ENCODE results near the gene CTDSP1.

CTDSP1 gene, protein sequence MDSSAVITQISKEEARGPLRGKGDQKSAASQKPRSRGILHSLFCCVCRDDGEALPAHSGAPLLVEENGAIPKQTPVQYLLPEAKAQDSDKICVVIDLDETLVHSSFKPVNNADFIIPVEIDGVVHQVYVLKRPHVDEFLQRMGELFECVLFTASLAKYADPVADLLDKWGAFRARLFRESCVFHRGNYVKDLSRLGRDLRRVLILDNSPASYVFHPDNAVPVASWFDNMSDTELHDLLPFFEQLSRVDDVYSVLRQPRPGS

GRCh38 chr2:218399391-218400166 lies at the start of gene CTDSP1:
CTDSP1 (plus strand) TSS chr2:218399868; CDS start chr2:218400091, 223 bp downstream.
- peak; percentile 97 for DNase-seq (ENCODE audit: low read depth)

- no peak for DNase-seq (ENCODE audit: low read depth)
Measured at GRCh38 chr2:218354045-218354444, 45.6 kb upstream of the CTDSP1 start.

DNA sequence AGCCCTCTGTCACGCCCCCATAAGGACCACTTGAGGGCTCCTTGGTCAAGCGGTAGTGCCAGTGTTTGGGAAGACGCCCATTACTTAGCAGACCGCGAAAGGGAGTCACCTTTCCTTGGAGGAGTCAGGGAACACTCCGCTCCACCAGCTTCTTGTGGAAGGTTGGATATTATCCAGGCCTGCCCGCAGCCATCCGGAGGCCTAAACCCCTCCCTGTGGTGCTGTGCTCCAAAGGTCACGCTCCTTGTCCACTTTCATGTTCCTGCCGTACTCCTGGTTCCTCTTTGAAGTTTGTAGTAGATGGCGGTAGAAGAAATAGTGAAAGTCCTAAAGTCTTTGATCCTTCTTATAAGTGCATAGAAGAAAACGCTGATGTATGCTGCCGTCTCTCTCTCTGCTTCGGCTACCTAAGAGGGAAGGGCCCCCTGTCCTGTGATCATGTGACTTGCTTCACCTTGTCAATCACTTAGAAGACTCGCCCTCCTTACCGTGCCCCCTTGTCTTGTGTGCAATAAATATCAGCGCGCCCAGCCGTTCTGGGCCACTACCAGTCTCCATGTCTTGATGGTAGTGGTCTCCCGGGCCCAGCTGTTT lies 44.7 kb upstream of the CTDSP1 start:
- DNase-seq (ENCODE audit: low read depth): peak; percentile 78

DNA sequence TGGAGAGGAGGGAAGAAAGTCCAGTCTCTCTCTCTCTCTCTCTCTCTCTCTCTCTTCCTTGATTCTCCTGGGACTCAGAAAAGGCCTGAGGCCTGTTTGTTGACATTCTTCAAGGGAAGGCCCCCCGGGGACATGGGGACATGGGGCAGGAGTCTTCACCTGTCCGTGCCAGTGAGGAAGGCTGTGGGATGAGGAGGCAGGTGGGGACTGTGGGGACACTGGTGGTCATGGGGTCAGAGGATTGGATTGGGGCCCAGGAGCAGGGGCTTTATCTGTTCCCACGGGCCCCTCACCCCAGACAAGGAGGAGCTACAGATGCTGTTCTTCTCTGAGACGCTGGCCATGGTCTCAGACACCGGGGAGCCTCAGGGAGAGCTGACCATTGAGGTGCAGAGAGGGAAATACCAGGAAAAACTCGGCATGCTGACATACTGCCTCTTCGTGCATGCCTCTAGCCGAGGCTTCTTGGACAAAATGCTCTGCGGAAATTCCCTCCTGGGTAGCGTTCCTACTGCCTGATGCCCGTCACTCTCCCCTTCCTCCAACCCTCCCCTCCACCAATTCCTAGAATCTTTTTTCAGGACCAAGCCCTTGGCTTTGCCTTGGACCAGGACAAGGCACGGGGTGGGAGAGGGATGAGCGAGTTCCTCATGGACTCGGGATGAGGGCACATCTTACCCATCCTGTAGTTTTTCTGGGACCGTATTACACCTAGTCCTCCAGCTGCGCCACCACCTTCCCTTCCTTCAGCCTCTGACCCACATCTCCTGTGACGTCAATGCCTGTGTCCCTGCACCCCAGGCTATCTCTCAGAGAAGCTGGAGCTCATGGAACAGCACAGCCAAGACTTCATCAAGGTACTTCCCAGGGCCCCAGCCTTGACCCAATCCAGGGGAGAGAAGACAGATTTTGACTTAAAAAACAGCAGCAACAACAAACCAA lies 42.2 kb upstream of the CTDSP1 start:
- DNase-seq (ENCODE audit: low read depth): peak; percentile 27

DNA sequence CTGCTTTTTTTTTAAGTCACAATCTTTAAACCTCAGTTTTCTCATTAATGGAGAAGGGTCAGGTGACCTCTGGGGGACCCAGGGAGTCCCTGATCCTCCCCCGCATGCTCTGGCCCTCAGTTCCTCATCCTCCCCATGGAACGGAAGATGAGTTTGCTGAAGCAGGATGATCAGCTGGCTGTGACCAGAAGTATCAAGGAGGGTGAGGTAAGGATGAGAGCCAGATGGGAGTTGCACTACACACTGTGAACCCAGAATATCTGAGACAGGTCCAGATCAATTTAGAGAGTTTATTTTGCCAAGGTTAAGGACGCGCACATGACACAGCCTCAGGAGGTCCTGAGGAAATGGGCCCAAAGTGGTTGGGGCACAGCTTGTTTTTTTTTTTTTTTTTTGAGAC lies 39.2 kb upstream of the CTDSP1 start:
- DNase-seq (ENCODE audit: low read depth): no peak

DNA sequence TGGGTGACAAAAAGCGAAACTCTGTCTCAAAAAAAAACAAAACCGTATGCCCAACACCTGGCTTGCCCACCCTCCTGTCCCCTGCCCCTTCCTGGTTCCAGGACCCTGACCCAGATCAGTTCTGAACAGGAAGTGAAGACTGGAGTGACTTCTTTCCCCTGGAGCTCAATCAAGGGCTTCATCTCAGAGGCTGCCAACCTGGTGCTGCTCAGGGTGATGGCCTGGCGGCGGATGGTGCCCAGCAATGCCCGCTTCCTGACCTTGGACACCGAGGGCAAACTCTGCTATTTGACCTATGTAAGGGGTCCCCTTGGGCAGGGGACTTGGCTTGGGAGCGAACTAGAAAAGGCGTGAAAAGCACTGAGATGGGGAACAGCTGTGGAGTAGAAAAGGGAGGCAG lies 37.1 kb upstream of the CTDSP1 start:
- no peak for DNase-seq (ENCODE audit: low read depth)

GRCh38 chr2:218363736-218364135 lies 35.9 kb upstream of the CTDSP1 start:
- no peak for DNase-seq (ENCODE audit: low read depth)

GRCh38 chr2:218364196-218364595 lies 35.5 kb upstream of the CTDSP1 start:
- DNase-seq (ENCODE audit: low read depth): no peak

DNA sequence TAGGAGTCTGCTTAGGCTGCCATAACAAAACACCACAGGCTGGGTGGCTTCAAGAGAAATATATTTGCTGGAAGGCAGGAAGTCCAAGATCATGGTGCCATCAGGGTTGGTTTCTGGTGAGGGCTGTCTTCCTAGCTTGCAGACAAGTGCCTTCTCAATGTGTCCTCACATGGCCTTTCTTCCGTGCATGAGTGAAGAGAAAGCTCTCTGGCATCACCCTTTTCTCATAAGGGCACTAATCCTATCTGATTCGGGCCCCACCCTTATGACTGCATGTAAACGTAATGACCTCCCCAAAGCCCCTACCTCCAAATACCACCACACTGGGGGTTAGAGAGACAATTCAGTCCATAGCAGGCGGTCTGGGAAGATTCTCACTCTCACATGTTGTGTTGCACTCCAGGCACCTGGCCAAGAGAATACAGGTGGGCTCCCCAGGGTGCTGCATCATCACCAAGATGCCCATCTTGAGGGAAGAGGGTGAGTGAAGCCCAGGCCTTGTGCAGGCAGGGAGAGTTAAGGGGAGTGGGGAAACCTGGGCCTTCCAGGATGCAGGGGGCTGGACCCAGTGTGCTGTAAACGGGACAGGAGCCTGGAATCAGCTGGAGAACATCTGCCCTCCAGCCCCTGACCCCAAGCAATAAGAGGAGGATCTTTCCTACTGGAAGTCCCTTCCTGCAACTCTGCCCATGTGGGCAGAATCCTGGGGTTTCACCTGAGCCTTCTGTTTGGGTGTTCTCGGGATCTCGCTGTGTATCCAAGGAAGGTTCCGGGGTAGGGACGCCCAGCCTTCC lies 32.9 kb upstream of the CTDSP1 start:
- DNase-seq (ENCODE audit: low read depth): no peak

DNA sequence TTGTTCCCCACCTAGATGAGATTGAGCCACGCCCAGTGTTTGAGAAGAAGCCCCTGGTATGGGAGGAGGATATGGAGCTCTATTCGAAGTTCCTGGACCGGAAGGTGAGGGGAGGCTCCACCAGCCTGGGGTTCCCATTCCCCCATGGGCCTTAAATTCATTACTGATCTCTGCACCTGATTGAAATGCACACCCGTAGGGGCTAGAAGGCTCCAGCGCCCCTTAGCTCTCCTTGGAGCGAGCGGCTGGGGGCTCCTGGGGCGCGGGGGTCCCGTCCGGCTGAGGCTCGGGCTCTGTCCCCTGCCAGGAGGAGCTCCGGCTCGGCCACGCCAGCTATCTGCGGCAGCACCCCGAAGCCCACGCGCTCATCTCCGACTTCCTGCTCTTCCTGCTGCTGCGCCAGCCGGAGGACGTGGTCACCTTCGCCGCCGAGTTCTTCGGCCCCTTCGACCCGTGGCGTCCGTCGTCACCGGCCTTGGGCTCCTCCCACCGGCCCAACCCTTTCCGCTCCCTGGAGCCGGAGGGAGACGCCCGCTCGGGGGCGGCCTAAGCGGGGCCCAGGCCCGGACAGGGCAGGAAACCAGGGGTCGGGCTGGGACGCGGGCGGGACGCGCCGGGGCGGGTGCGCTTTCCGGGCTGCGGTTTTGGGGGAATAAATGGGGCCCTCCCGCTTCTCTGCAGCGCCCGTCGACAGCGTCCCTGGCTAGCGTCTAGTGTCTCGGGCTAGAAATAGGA lies 32.1 kb upstream of the CTDSP1 start:
- DNase-seq (ENCODE audit: low read depth): peak; percentile 69

GRCh38 chr2:218368150-218368528 lies 31.5 kb upstream of the CTDSP1 start:
- no peak for DNase-seq (ENCODE audit: low read depth)

GRCh38 chr2:218368621-218369153 lies 31.0 kb upstream of the CTDSP1 start:
- peak; percentile 43 for DNase-seq (ENCODE audit: low read depth)

GRCh38 chr2:218369330-218369729 lies 30.3 kb upstream of the CTDSP1 start:
- no peak for DNase-seq (ENCODE audit: low read depth)

DNA sequence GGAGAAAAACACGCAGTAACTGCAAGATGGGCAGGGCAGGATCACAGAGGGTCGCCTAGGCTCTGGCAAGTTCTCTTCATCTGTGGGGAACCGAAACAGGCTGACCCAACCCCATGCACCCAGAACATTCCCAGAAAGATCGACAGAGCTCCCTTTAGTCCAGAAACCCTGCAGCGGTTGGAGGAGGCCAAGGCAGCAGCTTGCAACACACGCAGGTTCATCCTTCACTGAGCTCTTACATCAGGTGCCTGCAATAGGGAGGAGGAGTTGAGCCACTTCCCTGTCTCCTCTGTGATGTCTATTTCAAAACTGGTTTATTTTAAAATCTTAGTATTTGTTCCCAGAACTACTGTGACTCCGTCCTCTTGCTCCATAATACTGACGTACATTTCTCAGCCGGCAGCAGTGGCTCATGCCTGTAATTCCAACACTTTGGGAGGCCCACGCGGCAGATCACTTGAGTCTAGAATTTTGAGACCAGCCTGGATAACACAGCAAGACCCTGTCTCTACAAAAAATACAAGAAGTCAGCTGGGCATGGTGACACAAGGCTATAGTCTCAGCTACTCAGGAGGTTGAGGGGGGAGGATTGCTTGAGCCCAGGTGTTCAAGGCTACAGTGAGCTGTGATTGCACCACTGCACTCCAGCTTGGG lies 29.1 kb upstream of the CTDSP1 start:
- DNase-seq (ENCODE audit: low read depth): peak; percentile 97

- no peak for DNase-seq (ENCODE audit: low read depth)
Measured at GRCh38 chr2:218371983-218372350, 27.7 kb upstream of the CTDSP1 start.

DNA sequence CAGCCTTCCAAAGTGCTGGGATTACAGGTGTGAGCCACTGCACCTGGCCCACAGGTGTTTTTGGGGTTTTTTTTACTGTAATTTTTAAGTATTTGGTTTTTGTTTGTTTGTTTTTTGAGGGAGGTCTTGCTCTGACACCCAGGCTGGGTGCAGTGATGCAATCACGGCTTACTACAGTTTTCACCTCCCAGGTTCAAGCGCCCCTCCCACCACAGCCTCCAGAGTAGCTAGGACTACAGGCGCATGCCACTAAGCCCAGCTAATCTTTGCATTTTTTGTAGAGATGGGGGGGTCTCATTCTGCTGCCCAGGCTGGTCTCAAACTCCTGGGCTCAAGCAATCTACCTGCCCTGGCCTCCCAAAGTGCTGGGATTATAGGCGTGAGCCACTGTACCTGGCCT lies 24.9 kb upstream of the CTDSP1 start:
- DNase-seq (ENCODE audit: low read depth): peak; percentile 61

DNA sequence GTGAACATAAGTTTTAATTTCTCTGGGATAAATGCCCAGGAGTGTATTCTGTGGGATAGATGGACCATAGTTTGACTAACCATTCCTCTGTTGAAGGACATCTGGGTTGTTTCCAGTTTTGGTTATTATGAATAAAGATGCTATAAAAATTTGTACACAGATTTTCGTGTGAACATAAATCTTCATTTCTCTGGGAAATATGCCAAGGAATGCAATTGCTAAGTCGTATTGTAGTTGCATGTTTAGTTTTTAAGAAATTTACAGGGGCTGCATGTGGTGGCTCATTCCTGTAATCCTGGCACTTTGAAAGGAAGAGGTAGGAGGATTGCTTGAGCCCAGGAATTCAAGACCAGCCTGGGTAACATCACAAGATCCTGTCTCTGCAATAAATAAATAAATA lies 24.5 kb upstream of the CTDSP1 start:
- DNase-seq (ENCODE audit: low read depth): peak; percentile 99

GRCh38 chr2:218378053-218378452 lies 21.6 kb upstream of the CTDSP1 start:
- no peak for DNase-seq (ENCODE audit: low read depth)

GRCh38 chr2:218381916-218382366 lies 17.7 kb upstream of the CTDSP1 start, which contains the start of gene SLC11A1:
SLC11A1 (plus strand) TSS chr2:218382273; CDS start chr2:218382369, 96 bp downstream.
- DNase-seq (ENCODE audit: low read depth): no peak

GRCh38 chr2:218382785-218383184 lies 16.9 kb upstream of the CTDSP1 start:
- no peak for DNase-seq (ENCODE audit: low read depth)

Measured in amniotic epithelial cell (primary cell).